B cell (primary cell): Measurements from ENCODE around the gene CACNA2D3. TPM values are rescaled to one million over a fixed set of nuclear protein-coding genes. Genes with fewer than 3 reads are reported as not detected.

Experiments used
- ATAC-seq: fragments of 200-7000 bp; cut with Tn5 transposase; one replicate; pipeline ENCODE4 v1.10.0; 2021; ENCODE audit warnings: low read depth, mild to moderate bottlenecking, moderate number of reproducible peaks, moderate library complexity
- CTCF ChIA-PET: fragments of 350-600 bp; sonication (Branson Sonifier 250); formaldehyde crosslinking; loops from one replicate; lab custom pipeline; 2021; ENCODE audit warnings: antibody characterized with exemption, inconsistent platforms; lab: Charles Lee
- POLR2A ChIA-PET: fragments of 350-600 bp; sonication (Branson Sonifier 250); formaldehyde crosslinking; loops from one replicate; lab custom pipeline; 2021; ENCODE audit warnings: antibody characterized with exemption; lab: Charles Lee
- DNase-seq: peaks from one replicate; pipeline ENCODE4 v3.0.0; 2013
- H2AFZ ChIP-seq: 2 replicates; pipeline ENCODE4 v1.6.1; 2012; ENCODE audit warnings: mild to moderate bottlenecking, low read depth, low read length; ENCODE audit not compliant: insufficient read depth, poor library complexity, severe bottlenecking
- H3K27ac ChIP-seq, 2 donors: 1 replicate in 1 of 2; 2 replicates in 1 of 2; pipeline ENCODE4 v1.5.1; 2012 to 2013; ENCODE audit warnings: low read length in 2 of 2, mild to moderate bottlenecking in 2 of 2, moderate library complexity in 1 of 2
- H3K27me3 ChIP-seq, 4 experiments: fragments of 200-600 bp in 1 of 4; sonication (generic) in 1 of 4; replicated peaks in 1 of 4; 1 replicate in 2 of 4; 2 replicates in 2 of 4; pipeline versions ENCODE4 v1.6.1 to v1.7.0; 2013 to 2016; ENCODE audit warnings: low read length in 3 of 4, mild to moderate bottlenecking in 2 of 4, mixed read lengths in 1 of 4, moderate library complexity in 1 of 4; ENCODE audit not compliant: insufficient read depth in 4 of 4, control insufficient read depth in 3 of 4; ENCODE audit errors: control extremely low read depth in 1 of 4
- H3K36me3 ChIP-seq, 2 experiments: replicated peaks in 1 of 2; 1 replicate in 1 of 2; 2 replicates in 1 of 2; pipeline versions ENCODE4 v1.6.1 to v1.7.1; 2013; ENCODE audit warnings: low read length in 1 of 2; ENCODE audit not compliant: insufficient read depth in 2 of 2, control insufficient read depth in 1 of 2; ENCODE audit errors: control extremely low read depth in 1 of 2, extremely low read depth in 1 of 2
- H3K4me1 ChIP-seq, 2 donors: fragments of 200-600 bp in 1 of 2; sonication (generic) in 1 of 2; 1 replicate in 1 of 2; 2 replicates in 1 of 2; pipeline versions ENCODE4 v1.5.1 to v1.6.1; 2013 to 2017; ENCODE audit warnings: low read length in 2 of 2; ENCODE audit not compliant: control insufficient read depth in 2 of 2, insufficient read depth in 2 of 2
- H3K4me2 ChIP-seq: replicated peaks from 2 replicates; pipeline ENCODE3; 2012; ENCODE audit warnings: mild to moderate bottlenecking, low read depth, low read length; ENCODE audit not compliant: poor library complexity, severe bottlenecking
- H3K4me3 ChIP-seq, 5 experiments: fragments of 200-600 bp in 1 of 5; sonication (generic) in 1 of 5; 1 replicate in 3 of 5; 2 replicates in 2 of 5; pipeline versions ENCODE4 v1.5.1 to v1.7.0; 2011 to 2016; ENCODE audit warnings: low read length in 4 of 5, mild to moderate bottlenecking in 4 of 5, low read depth in 2 of 5, control low read depth in 1 of 5, moderate library complexity in 1 of 5; ENCODE audit not compliant: insufficient read depth in 1 of 5; ENCODE audit errors: control extremely low read depth in 1 of 5, extremely low read depth in 1 of 5
- H3K79me2 ChIP-seq: fragments of 200-600 bp; sonication (generic); one replicate; pipeline ENCODE4 v1.6.0; 2016; ENCODE audit warnings: low read length; ENCODE audit not compliant: control insufficient read depth, insufficient read depth
- H3K9ac ChIP-seq: fragments of 200-600 bp; sonication (generic); 2 replicates; pipeline ENCODE4 v1.6.1; 2017; ENCODE audit warnings: mild to moderate bottlenecking, low read length, moderate library complexity
- H3K9me3 ChIP-seq, 3 donors: one replicate each; pipeline versions ENCODE4 v1.6.1 to v1.7.1; 2013; ENCODE audit warnings: low read length in 2 of 3; ENCODE audit not compliant: control insufficient read depth in 2 of 3, insufficient read depth in 1 of 3; ENCODE audit errors: control extremely low read depth in 1 of 3
- H4K20me1 ChIP-seq: 2 replicates; pipeline ENCODE4 v1.6.0; 2012; ENCODE audit warnings: mild to moderate bottlenecking, low read length; ENCODE audit not compliant: insufficient read depth, control insufficient read depth, poor library complexity, severe bottlenecking
- H3K27ac Mint-ChIP-seq: one replicate; pipeline ENCODE4 v1.8.0; 2021; ENCODE audit warnings: mixed read lengths
- H3K27me3 Mint-ChIP-seq: one replicate; pipeline ENCODE4 v1.8.0; 2021; ENCODE audit warnings: mixed read lengths
- H3K4me1 Mint-ChIP-seq: one replicate; pipeline ENCODE4 v1.8.0; 2021; ENCODE audit warnings: mixed read lengths
- H3K4me3 Mint-ChIP-seq: one replicate; pipeline ENCODE4 v1.8.0; 2021; ENCODE audit warnings: mixed read lengths
- H3K9me3 Mint-ChIP-seq: one replicate; pipeline ENCODE4 v1.8.0; 2022; ENCODE audit warnings: mixed read lengths; ENCODE audit not compliant: insufficient read depth
- CTCF ChIP-seq: fragments of 200-600 bp; IDR thresholded peaks from one replicate; pipeline ENCODE4 v1.8.0; 2022; ENCODE audit warnings: antibody characterized with exemption, mild to moderate bottlenecking
- EZH2 ChIP-seq: IDR thresholded peaks from 2 replicates; pipeline ENCODE4 v1.6.1; 2012; ENCODE audit warnings: borderline replicate concordance, low read depth, mild to moderate bottlenecking, moderate library complexity, low read length; ENCODE audit not compliant: insufficient read depth, poor library complexity, severe bottlenecking
- WGBS: methylation state at CpG from one replicate; pipeline ENCODE4 v1.1.5; 2013; ENCODE audit warnings: missing lambda C conversion rate; ENCODE audit not compliant: insufficient coverage; 5-methylcytosine and 5-hydroxymethylcytosine counted together
- intact Hi-C: fragments of 100-400 bp; cut with micrococcal nuclease; formaldehyde crosslinking; loops from one replicate; pipeline ENCODE4 v1.10.0; 2022
- polyA plus RNA-seq: library from polyadenylated mRNA; depleted of rRNA; stranded (reverse); fragments of >200 nt; gene quantifications from 2 replicates; pipeline ENCODE4 v1.2.3, GENCODE V29; 2012
- total RNA-seq, 2 donors: library from RNA; stranded (reverse); fragments of 120-200 nt in 1 of 2; gene quantifications; 1 replicate in 1 of 2; 2 replicates in 1 of 2; pipeline versions ENCODE4 v1.2.3 to v1.2.4, GENCODE V29; 2013 to 2022

Gene CACNA2D3
- total and polyA plus RNA-seq, 2 donors (not counting 1 experiment from before 2014, with no cell fraction given): not detected

- Histone ChIP-seq H3K36me3 (no peaks in the 10 kb centered on the region), H3K27me3 (no peaks in the 10 kb centered on the region), H3K4me2 (no peak overlapping the region), H3K27ac (no peak overlapping the region), H3K9ac (no peak overlapping the region), H3K4me1 (no peaks in the 10 kb centered on the region), H3K79me2 (no peaks in the 10 kb centered on the region), H3K4me3 (no peak overlapping the region), H2AFZ (no peak overlapping the region), H4K20me1 (no peaks in the 10 kb centered on the region), H3K9me3 (peaks cover 0 to 13% (median 0%) of the 10 kb centered on the region in 3 donors)
- DNase-seq: no peak
- H3K4me3 Mint-ChIP-seq: no peak overlapping the region
- H3K9me3 Mint-ChIP-seq: peaks cover 2% of the 10 kb centered on the region
- no peak overlapping the region for H3K27ac Mint-ChIP-seq
- POLR2A ChIA-PET: no interaction called here
- no peaks in the 10 kb centered on the region for H3K4me1 Mint-ChIP-seq
- no peak for TF ChIP-seq EZH2
- intact Hi-C loops: no loop called here
- no peak for ATAC-seq
- 88% methylated on average over 2 of the region's 2 CpGs for WGBS
- CTCF ChIA-PET: no interaction called here
- H3K27me3 Mint-ChIP-seq: peaks cover 6% of the 10 kb centered on the region
Observed at GRCh38 chr3:54547051-54547450, 424.7 kb downstream of the CACNA2D3 start.

GRCh38 chr3:54547846-54548245 is 425.5 kb downstream of the CACNA2D3 start:
- Mint-ChIP-seq H3K27me3 (peaks cover 6% of the 10 kb centered on the region), H3K4me1 (no peaks in the 10 kb centered on the region), H3K9me3 (peaks cover 2% of the 10 kb centered on the region), H3K27ac (no peak overlapping the region), H3K4me3 (no peak overlapping the region)
- no peak overlapping the region for H3K27ac ChIP-seq
- ATAC-seq (no peak), DNase-seq (no peak)
- no peak overlapping the region for H3K4me3 ChIP-seq
- WGBS: 100% methylated on average over 1 of the region's 2 CpGs
- CTCF ChIA-PET: no interaction called here
- intact Hi-C loops: no loop called here
- H3K4me2 ChIP-seq: no peak overlapping the region
- H3K36me3 ChIP-seq: no peaks in the 10 kb centered on the region
- H3K27me3 ChIP-seq: no peaks in the 10 kb centered on the region
- POLR2A ChIA-PET: no interaction called here
- no peaks in the 10 kb centered on the region for H3K79me2 ChIP-seq
- H4K20me1 ChIP-seq: no peaks in the 10 kb centered on the region
- no peaks in the 10 kb centered on the region for H3K4me1 ChIP-seq
- H3K9ac ChIP-seq: no peak overlapping the region
- H2AFZ ChIP-seq: no peak overlapping the region
- TF ChIP-seq CTCF (no peak), EZH2 (no peak)
- H3K9me3 ChIP-seq: peaks cover 0 to 13% (median 0%) of the 10 kb centered on the region in 3 donors
